Measurements from ENCODE around the gene PRAMEF1.

GRCh38 chr1:12764016-12764415 lies 27.2 kb upstream of the PRAMEF1 start:
- TF ChIP-seq CTCF (conservative IDR thresholded peaks at IDR 0.05; ENCODE audit: low read length) (no peak), EZH2phosphoT487 (IDR thresholded peaks at IDR 0.05; ENCODE audit: borderline replicate concordance) (no peak)

Data from Loucy (cell line).